Keratinocyte (primary cell): ENCODE results near the gene VRTN. TPM values are rescaled to one million over a fixed set of nuclear protein-coding genes. Genes with fewer than 3 reads are reported as not detected.

ENCODE experiments used
- DNase-seq: peaks from one replicate; pipeline ENCODE4 v3.0.0-alpha.2; 2011; ENCODE audit warnings: low read depth, missing footprints, low spot score
- FAIRE-seq: peaks from 2 replicates; lab custom pipeline; 2011; peaks lifted over from hg19 to GRCh38; lab: Jason Lieb, UNC
- H2AFZ ChIP-seq: 2 replicates; pipeline ENCODE4 v1.6.0; 2012; ENCODE audit warnings: low read length, control low read depth, inconsistent platforms; ENCODE audit not compliant: control insufficient read depth
- H3K27ac ChIP-seq: 2 replicates; pipeline ENCODE4 v1.5.1; 2011; ENCODE audit warnings: low read length; ENCODE audit not compliant: control insufficient read depth, insufficient read depth
- H3K27me3 ChIP-seq: 3 replicates; pipeline ENCODE4 v1.6.0; 2011; ENCODE audit warnings: low read length; ENCODE audit not compliant: control insufficient read depth, insufficient read depth; ENCODE audit errors: extremely low read depth
- H3K36me3 ChIP-seq, 2 experiments: 2 replicates in 1 of 2; 3 replicates in 1 of 2; pipeline ENCODE4 v1.5.1; 2011; ENCODE audit warnings: low read length in 2 of 2, mild to moderate bottlenecking in 1 of 2; ENCODE audit not compliant: control insufficient read depth in 2 of 2, insufficient read depth in 2 of 2; ENCODE audit errors: extremely low read depth in 1 of 2
- H3K4me1 ChIP-seq: 3 replicates; pipeline ENCODE4 v1.5.1; 2011; ENCODE audit warnings: low read length; ENCODE audit not compliant: control insufficient read depth, insufficient read depth; ENCODE audit errors: extremely low read depth
- H3K4me2 ChIP-seq: 3 replicates; pipeline ENCODE4 v1.6.0; 2011; ENCODE audit warnings: low read depth, low read length; ENCODE audit not compliant: control insufficient read depth, insufficient read depth; ENCODE audit errors: extremely low read depth
- H3K4me3 ChIP-seq, 3 experiments: fragments of 200-600 bp in 1 of 3; sonication (generic) in 1 of 3; 2 replicates in 2 of 3; 3 replicates in 1 of 3; pipeline ENCODE4 v1.5.1; 2011 to 2016; ENCODE audit warnings: low read length in 3 of 3, mild to moderate bottlenecking in 3 of 3, control low read depth in 2 of 3, inconsistent platforms in 1 of 3, low read depth in 1 of 3, mixed read lengths in 1 of 3, mixed run types in 1 of 3, moderate library complexity in 1 of 3; ENCODE audit not compliant: control insufficient read depth in 2 of 3, insufficient read depth in 2 of 3; ENCODE audit errors: extremely low read depth in 1 of 3
- H3K79me2 ChIP-seq: 2 replicates; pipeline ENCODE4 v1.6.0; 2012; ENCODE audit warnings: low read length; ENCODE audit not compliant: control insufficient read depth, insufficient read depth
- H3K9ac ChIP-seq: 3 replicates; pipeline ENCODE4 v1.6.0; 2011; ENCODE audit warnings: low read length; ENCODE audit not compliant: control insufficient read depth, insufficient read depth; ENCODE audit errors: extremely low read depth
- H3K9me1 ChIP-seq: 3 replicates; pipeline ENCODE4 v1.6.0; 2011; ENCODE audit warnings: low read length; ENCODE audit not compliant: control insufficient read depth, insufficient read depth; ENCODE audit errors: extremely low read depth
- H3K9me3 ChIP-seq: 2 replicates; pipeline ENCODE4 v1.5.1; 2012; ENCODE audit warnings: low read depth, low read length; ENCODE audit not compliant: control insufficient read depth
- H4K20me1 ChIP-seq: 3 replicates; pipeline ENCODE4 v1.6.0; 2011; ENCODE audit warnings: low read length; ENCODE audit not compliant: control insufficient read depth, insufficient read depth; ENCODE audit errors: extremely low read depth
- EZH2 ChIP-seq: IDR thresholded peaks from one replicate; pipeline ENCODE4 v1.6.1; 2012; ENCODE audit warnings: inconsistent platforms, mild to moderate bottlenecking, low read length, moderate library complexity
- dilution Hi-C: fragments of 300-500 bp; cut with MboI; formaldehyde crosslinking; loops from one replicate; pipeline ENCODE4 v1.7.0; 2020; ENCODE audit warnings: low sequenced_read_pairs; ENCODE audit not compliant: extremely low pct_ligation_motif_present
- polyA plus RNA-seq, 5 experiments: library from polyadenylated mRNA; depleted of rRNA in 3 of 5; stranded (reverse) in 3 of 5; stranded (forward) in 1 of 5; unstranded in 1 of 5; fragments of >200 nt; gene quantifications; 1 replicate in 1 of 5; 2 replicates in 3 of 5; 3 replicates in 1 of 5; pipeline versions ENCODE4 v1.2.1 to v1.2.3, GENCODE V29; 2011 to 2012; ENCODE audit warnings: missing spikeins in 2 of 5, low read depth in 1 of 5, low replicate concordance in 1 of 5
- TF ChIP-seq, protein P1 (sequence below), 3 experiments: IDR thresholded peaks in 1 of 3; conservative IDR thresholded peaks in 1 of 3; optimal IDR thresholded peaks in 1 of 3; 2 replicates in 2 of 3; 3 replicates in 1 of 3; pipeline versions ENCODE3 to v1.5.1; 2011; ENCODE audit warnings: low read length in 3 of 3, mild to moderate bottlenecking in 3 of 3, moderate library complexity in 2 of 3, control low read depth in 1 of 3, inconsistent platforms in 1 of 3; ENCODE audit not compliant: insufficient read depth in 2 of 3; ENCODE audit errors: extremely low read depth in 1 of 3

The VRTN gene
- polyA plus RNA-seq, 1 donor (not counting 4 experiments of a cell fraction or from before 2014, with no cell fraction given): not detected

DNA sequence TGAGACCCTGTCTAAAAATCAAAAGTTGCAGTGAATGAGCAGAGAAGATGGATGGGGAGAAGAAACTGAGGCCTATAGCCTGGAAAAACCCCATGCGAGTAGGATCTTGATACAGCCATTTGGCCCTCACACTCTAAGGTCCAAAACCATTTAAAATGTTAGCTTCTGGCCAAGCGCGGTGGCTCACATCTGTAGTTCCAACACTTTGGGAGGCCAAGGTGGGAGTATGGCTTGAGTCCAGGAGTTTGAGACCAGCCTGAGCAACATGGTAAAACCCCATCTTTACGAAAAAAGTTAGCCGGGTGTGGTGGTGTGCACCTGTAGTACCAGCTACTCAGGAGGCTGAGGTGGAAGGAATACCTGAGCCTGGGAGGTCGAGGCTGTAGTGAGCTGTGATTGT is 19.8 kb downstream of the VRTN start:
- no peak overlapping the region for H3K4me3 ChIP-seq
- no peak overlapping the region for H3K27ac ChIP-seq
- no peak overlapping the region for H3K4me2 ChIP-seq
- no peak overlapping the region for H2AFZ ChIP-seq
- no peaks in the 10 kb centered on the region for H3K79me2 ChIP-seq
- no peak for TF ChIP-seq EZH2
- TF ChIP-seq, protein P1, sequence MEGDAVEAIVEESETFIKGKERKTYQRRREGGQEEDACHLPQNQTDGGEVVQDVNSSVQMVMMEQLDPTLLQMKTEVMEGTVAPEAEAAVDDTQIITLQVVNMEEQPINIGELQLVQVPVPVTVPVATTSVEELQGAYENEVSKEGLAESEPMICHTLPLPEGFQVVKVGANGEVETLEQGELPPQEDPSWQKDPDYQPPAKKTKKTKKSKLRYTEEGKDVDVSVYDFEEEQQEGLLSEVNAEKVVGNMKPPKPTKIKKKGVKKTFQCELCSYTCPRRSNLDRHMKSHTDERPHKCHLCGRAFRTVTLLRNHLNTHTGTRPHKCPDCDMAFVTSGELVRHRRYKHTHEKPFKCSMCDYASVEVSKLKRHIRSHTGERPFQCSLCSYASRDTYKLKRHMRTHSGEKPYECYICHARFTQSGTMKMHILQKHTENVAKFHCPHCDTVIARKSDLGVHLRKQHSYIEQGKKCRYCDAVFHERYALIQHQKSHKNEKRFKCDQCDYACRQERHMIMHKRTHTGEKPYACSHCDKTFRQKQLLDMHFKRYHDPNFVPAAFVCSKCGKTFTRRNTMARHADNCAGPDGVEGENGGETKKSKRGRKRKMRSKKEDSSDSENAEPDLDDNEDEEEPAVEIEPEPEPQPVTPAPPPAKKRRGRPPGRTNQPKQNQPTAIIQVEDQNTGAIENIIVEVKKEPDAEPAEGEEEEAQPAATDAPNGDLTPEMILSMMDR (optimal IDR thresholded peaks at IDR 0.05 in 1 of 3, IDR thresholded peaks at IDR 0.05 in 1 of 3, conservative IDR thresholded peaks at IDR 0.05 in 1 of 3; ENCODE audit: extremely low read depth in 1 of 3, insufficient read depth in 2 of 3, low read length in 3 of 3): no peak
- peaks cover 4% of the 10 kb centered on the region for H3K27me3 ChIP-seq
- no peaks in the 10 kb centered on the region for H3K4me1 ChIP-seq
- no peaks in the 10 kb centered on the region for H3K9me3 ChIP-seq
- H3K36me3 ChIP-seq: no peaks in the 10 kb centered on the region
- no peak overlapping the region for H3K9ac ChIP-seq
- dilution Hi-C loops: no loop called here
- no peaks in the 10 kb centered on the region for H3K9me1 ChIP-seq
- H4K20me1 ChIP-seq: no peaks in the 10 kb centered on the region
- no peak for FAIRE-seq
- DNase-seq: no peak

DNA sequence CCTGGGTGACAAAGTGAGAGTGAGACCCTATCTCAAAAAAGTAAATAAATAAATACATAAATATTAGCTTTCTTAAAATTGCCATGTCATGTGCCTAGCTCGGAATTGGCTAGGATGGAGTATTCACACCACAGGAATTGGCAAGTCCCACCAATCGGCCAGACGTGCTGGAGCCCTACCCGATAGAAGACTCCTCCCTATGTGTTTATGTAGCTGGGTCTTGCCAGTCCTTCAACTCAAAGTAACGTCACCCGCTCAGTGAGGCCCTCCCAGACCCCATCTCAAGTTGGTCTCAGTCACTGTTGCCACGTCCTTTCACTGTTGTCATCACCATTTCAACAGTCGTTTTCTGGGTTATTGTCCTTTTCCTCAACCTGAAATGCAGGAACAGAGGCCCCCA is 20.2 kb downstream of the VRTN start:
- no peak overlapping the region for H3K27ac ChIP-seq
- H3K9me1 ChIP-seq: no peaks in the 10 kb centered on the region
- no peak for DNase-seq
- no peak overlapping the region for H2AFZ ChIP-seq
- peaks cover 4% of the 10 kb centered on the region for H3K27me3 ChIP-seq
- H3K4me1 ChIP-seq: no peaks in the 10 kb centered on the region
- H3K9me3 ChIP-seq: no peaks in the 10 kb centered on the region
- no peaks in the 10 kb centered on the region for H4K20me1 ChIP-seq
- no peak overlapping the region for H3K9ac ChIP-seq
- H3K4me3 ChIP-seq: no peak overlapping the region
- H3K79me2 ChIP-seq: no peaks in the 10 kb centered on the region
- H3K36me3 ChIP-seq: no peaks in the 10 kb centered on the region
- dilution Hi-C loops: no loop called here
- no peak for FAIRE-seq
- TF ChIP-seq EZH2: no peak
- TF ChIP-seq, protein P1 (optimal IDR thresholded peaks at IDR 0.05 in 1 of 3, IDR thresholded peaks at IDR 0.05 in 1 of 3, conservative IDR thresholded peaks at IDR 0.05 in 1 of 3; ENCODE audit: extremely low read depth in 1 of 3, insufficient read depth in 2 of 3, low read length in 3 of 3): no peak
- H3K4me2 ChIP-seq: no peak overlapping the region
